HepG2 (cell line): ENCODE results near the gene GRIN2C. TPM values are rescaled to one million over a fixed set of nuclear protein-coding genes. Genes with fewer than 3 reads are reported as not detected.

Source experiments
- ATAC-seq: fragments of 200-7000 bp; cut with Tn5 transposase; 3 replicates; pipeline ENCODE4 v1.9.1; 2020; ENCODE audit warnings: mild to moderate bottlenecking, moderate library complexity
- BruUV-seq: library from RNA; stranded (reverse); fragments of 400-500 nt; replicated peaks from 2 replicates; lab custom pipeline; 2021; lab: Mats Ljungman, UMichigan
- CTCF ChIA-PET: fragments of 300-600 bp; formaldehyde crosslinking; extraction: SDS; loops from one replicate; lab custom pipeline; 2021; ENCODE audit warnings: low total read pairs, inconsistent platforms, low intra/inter-chr PET ratio; lab: Yijun Ruan, JAX
- POLR2A ChIA-PET: fragments of 350-600 bp; sonication (Branson Sonifier 250); formaldehyde crosslinking; loops from one replicate; lab custom pipeline; 2020; ENCODE audit warnings: antibody characterized with exemption, inconsistent platforms; lab: Yijun Ruan, JAX
- DNase-seq: peaks from one replicate; pipeline ENCODE4 v3.0.0-alpha.2; 2015; ENCODE audit warnings: low spot score
- FAIRE-seq: peaks from 3 replicates; lab custom pipeline; 2011; peaks lifted over from hg19 to GRCh38; lab: Jason Lieb, UNC
- H2AFZ ChIP-seq: one replicate; pipeline ENCODE4 v1.6.1; 2011; ENCODE audit warnings: low read length, inconsistent platforms
- H3K27ac ChIP-seq: fragments of 300-600 bp; 3 replicates; pipeline ENCODE4 v1.8.0; 2011; ENCODE audit warnings: mixed run types, mild to moderate bottlenecking, mixed read lengths, low read length, inconsistent platforms; ENCODE audit not compliant: insufficient read depth; ENCODE audit errors: extremely low read length
- H3K27me3 ChIP-seq, 2 experiments: fragments of 200-600 bp in 1 of 2; 2 replicates in 1 of 2; 3 replicates in 1 of 2; pipeline versions ENCODE4 v1.6.0 to v1.8.0; 2011; ENCODE audit warnings: low read length in 2 of 2, mild to moderate bottlenecking in 2 of 2, moderate library complexity in 2 of 2, inconsistent platforms in 1 of 2; ENCODE audit not compliant: insufficient read depth in 2 of 2, control insufficient read depth in 1 of 2
- H3K36me3 ChIP-seq, 2 experiments: fragments of 200-600 bp in 1 of 2; replicated peaks in 1 of 2; 2 replicates in 1 of 2; 3 replicates in 1 of 2; pipeline versions ENCODE4 v1.5.1 to v1.8.0; 2011; ENCODE audit warnings: low read length in 2 of 2, inconsistent platforms in 1 of 2; ENCODE audit not compliant: insufficient read depth in 2 of 2, control insufficient read depth in 1 of 2
- H3K4me1 ChIP-seq: 2 replicates; pipeline ENCODE4 v1.5.1; 2012; ENCODE audit warnings: low read length, inconsistent platforms; ENCODE audit not compliant: insufficient read depth
- H3K4me2 ChIP-seq: 2 replicates; pipeline ENCODE4 v1.6.0; 2011; ENCODE audit warnings: low read depth, low read length, inconsistent platforms
- H3K4me3 ChIP-seq, 3 experiments: fragments of 200-600 bp in 1 of 3; sonication (generic), shearing (Covaris generic) in 1 of 3; replicated peaks in 1 of 3; 2 replicates each; pipeline ENCODE4 v1.5.1; 2011 to 2016; ENCODE audit warnings: low read length in 3 of 3, inconsistent platforms in 2 of 3, low read depth in 2 of 3, mild to moderate bottlenecking in 2 of 3, control low read depth in 1 of 3, mixed read lengths in 1 of 3; ENCODE audit not compliant: insufficient read depth in 1 of 3
- H3K79me2 ChIP-seq: one replicate; pipeline ENCODE4 v1.6.1; 2011; ENCODE audit warnings: low read length, inconsistent platforms; ENCODE audit not compliant: insufficient read depth
- H3K9ac ChIP-seq: 2 replicates; pipeline ENCODE4 v1.6.0; 2011; ENCODE audit warnings: mild to moderate bottlenecking, low read depth, low read length, inconsistent platforms; ENCODE audit not compliant: insufficient read depth
- H3K9me3 ChIP-seq: 2 replicates; pipeline ENCODE4 v1.5.1; 2012; ENCODE audit warnings: mild to moderate bottlenecking, low read length
- H4K20me1 ChIP-seq: 2 replicates; pipeline ENCODE4 v1.6.0; 2011; ENCODE audit warnings: inconsistent platforms, mild to moderate bottlenecking, low read length, moderate library complexity; ENCODE audit not compliant: insufficient read depth
- ATRX ChIP-seq: sonication (generic); formaldehyde crosslinking; IDR thresholded peaks from 2 replicates; pipeline ENCODE4 v1.4.0; 2020; ENCODE audit warnings: missing genetic modification reagents, borderline replicate concordance
- HNRNPLL ChIP-seq: fragments of 200-400 bp; formaldehyde crosslinking; IDR thresholded peaks from 2 replicates; pipeline ENCODE4 v1.6.1; 2017; ENCODE audit warnings: mild to moderate bottlenecking, low read depth, low read length; ENCODE audit not compliant: poor library complexity, severe bottlenecking
- THYN1 ChIP-seq: sonication (generic); formaldehyde crosslinking; IDR thresholded peaks from 2 replicates; pipeline ENCODE4 v1.8.1; 2023; ENCODE audit warnings: low read depth, mild to moderate bottlenecking, moderate library complexity, missing genetic modification reagents, borderline replicate concordance
- ZBTB21 ChIP-seq: sonication (generic); formaldehyde crosslinking; IDR thresholded peaks from 2 replicates; pipeline ENCODE4 v1.4.0; 2020; ENCODE audit warnings: missing genetic modification reagents
- ZFP41 ChIP-seq: sonication (generic); formaldehyde crosslinking; IDR thresholded peaks from 2 replicates; pipeline ENCODE4 v1.4.0; 2020; ENCODE audit warnings: mild to moderate bottlenecking, missing genetic modification reagents, borderline replicate concordance
- ZNF557 ChIP-seq: sonication (generic); formaldehyde crosslinking; IDR thresholded peaks from 2 replicates; pipeline ENCODE4 v1.4.0; 2020; ENCODE audit warnings: missing genetic modification reagents
- ZSCAN29 ChIP-seq: sonication (generic); formaldehyde crosslinking; conservative IDR thresholded peaks from 2 replicates; pipeline ENCODE4 v1.4.0; 2020; ENCODE audit warnings: mild to moderate bottlenecking, missing genetic modification reagents
- WGBS: methylation state at CpG from one replicate; pipeline ENCODE4 v1.1.6; 2017; ENCODE audit warnings: low lambda C conversion rate; 5-methylcytosine and 5-hydroxymethylcytosine counted together
- in situ Hi-C: cut with HindIII; loops from 2 replicates; pipeline ENCODE4 v1.10.0; 2017; ENCODE audit warnings: low pct_unique_long_range_greater_than_20kb; ENCODE audit not compliant: extremely low pct_ligation_motif_present
- intact Hi-C: fragments of 100-400 bp; cut with micrococcal nuclease; formaldehyde crosslinking; loops from one replicate; pipeline ENCODE4 v1.10.0; 2022; ENCODE audit not compliant: unreplicated experiment
- polyA plus RNA-seq, 8 experiments: library from polyadenylated mRNA; depleted of rRNA in 3 of 8; stranded (reverse) in 7 of 8; unstranded in 1 of 8; fragments of >200 nt; fragmentation: Illumina TruSeq in 4 of 8; extraction: Trizol in 4 of 8; gene quantifications; 2 replicates each; pipeline versions ENCODE4 v1.2.1 to v1.2.3, GENCODE V29; 2011 to 2016; ENCODE audit warnings: low read depth in 4 of 8, missing spikeins in 1 of 8, mixed read lengths in 1 of 8; ENCODE audit not compliant: insufficient read depth in 1 of 8
- total RNA-seq, 5 experiments: library from RNA; depleted of rRNA; stranded (reverse); fragments of >200 nt; fragmentation: Illumina TruSeq; extraction: Trizol; gene quantifications; 2 replicates each; pipeline ENCODE4 v1.2.3, GENCODE V29; 2016; ENCODE audit warnings: low read depth in 1 of 5
- TF ChIP-seq, protein P1 (sequence below): sonication (generic); formaldehyde crosslinking; IDR thresholded peaks from 2 replicates; pipeline ENCODE4 v1.8.0; 2022; ENCODE audit warnings: missing genetic modification reagents, low read depth, mild to moderate bottlenecking, borderline replicate concordance

The GRIN2C gene
- total and polyA plus RNA-seq, 2 of the 13 experiments (the other 11 are each of a cell fraction or from before 2014, with no cell fraction given): 0.03 to 0.11 TPM

GRCh38 chr17:74800531-74800930 is 59.2 kb downstream of the GRIN2C start:
- DNase-seq (no peak), ATAC-seq (no peak), FAIRE-seq (no peak)
- Histone ChIP-seq H3K27me3 (no peaks in the 10 kb centered on the region), H3K4me3 (no peak overlapping the region), H2AFZ (no peak overlapping the region), H3K4me1 (peaks cover 14% of the 10 kb centered on the region; the same call in 1 of the 2 replicates), H3K27ac (no peak overlapping the region), H4K20me1 (no peaks in the 10 kb centered on the region), H3K36me3 (peaks cover 10 to 20% of the 10 kb centered on the region in 2 experiments; a peak in 4 of 5 replicates), H3K79me2 (no peaks in the 10 kb centered on the region), H3K4me2 (no peak overlapping the region), H3K9me3 (no peaks in the 10 kb centered on the region), H3K9ac (no peak overlapping the region)
- in situ Hi-C loops: loop anchor here (5.0 kb wide), 1 partner anchor 152 kb away; no protein-coding TSS in a partner anchor
- WGBS: 96% methylated on average over 7 of the region's 7 CpGs
- ChIA-PET POLR2A (no interaction called here), CTCF (no interaction called here)
- no TSS peak for BruUV-seq
- TF ChIP-seq, protein P1, sequence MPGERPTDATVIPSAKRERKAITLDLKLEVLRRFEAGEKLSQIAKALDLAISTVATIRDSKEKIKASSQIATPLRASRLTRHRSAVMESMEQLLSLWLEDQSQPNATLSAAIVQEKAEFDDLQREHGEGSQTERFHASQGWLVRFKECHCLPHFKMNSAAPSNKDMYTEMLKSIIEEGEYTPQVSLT (CRISPR knock-in tag): no peak
- no peak for TF ChIP-seq ZNF557
- intact Hi-C loops: no loop called here

GRCh38 chr17:74799097-74799496 is 60.6 kb downstream of the GRIN2C start:
- no TSS peak for BruUV-seq
- Histone ChIP-seq H3K9ac (no peak overlapping the region), H3K9me3 (no peaks in the 10 kb centered on the region), H3K27ac (no peak overlapping the region), H3K36me3 (peaks cover 20 to 25% of the 10 kb centered on the region in 2 experiments), H3K79me2 (no peaks in the 10 kb centered on the region), H2AFZ (no peak overlapping the region), H4K20me1 (no peaks in the 10 kb centered on the region), H3K4me3 (no peak overlapping the region), H3K4me2 (no peak overlapping the region), H3K27me3 (no peaks in the 10 kb centered on the region)
- CTCF ChIA-PET: no interaction called here
- no peak for FAIRE-seq
- no peak for DNase-seq
- in situ Hi-C loops: no loop called here
- POLR2A ChIA-PET: no interaction called here
- TF ChIP-seq ZBTB21 (CRISPR knock-in tag) (no peak), ZSCAN29 (CRISPR knock-in tag) (no peak), HNRNPLL (no peak), ZFP41 (CRISPR knock-in tag) (no peak), THYN1 (CRISPR knock-in tag) (no peak), ATRX (CRISPR knock-in tag) (no peak)
- TF ChIP-seq, all 625 proteins: peak for 0
- ATAC-seq: no peak
- intact Hi-C loops: no loop called here
- WGBS: 100% methylated on average over 1 of the region's 14 CpGs
- H3K4me1 ChIP-seq: peaks cover 14% of the 10 kb centered on the region; the same call in 1 of the 2 replicates
